ENCODE results near the gene RAD18.

Gene RAD18

DNA sequence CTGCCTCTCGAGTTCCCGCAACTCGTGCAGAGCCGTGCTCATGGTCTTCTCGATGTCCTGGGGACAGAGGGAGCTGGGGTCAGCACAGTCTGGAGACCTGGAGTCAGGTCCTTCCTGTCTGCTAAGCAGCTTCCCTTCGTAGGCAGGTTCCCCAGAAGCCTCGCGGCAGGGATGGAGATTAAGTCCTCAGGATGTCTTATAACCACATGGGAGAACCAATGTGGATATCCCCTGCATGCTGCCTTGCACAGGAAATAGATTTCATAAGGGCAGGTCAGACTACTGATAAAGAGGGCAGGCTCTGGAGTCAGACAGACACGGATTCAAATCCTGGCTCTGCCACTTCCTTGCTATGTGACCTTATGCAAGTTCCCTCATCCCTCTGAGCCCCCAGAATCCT, 22.6 kb upstream of the RAD18 start:
- Histone ChIP-seq H2AFZ (ENCODE audit: insufficient read depth, low read length, poor library complexity) (no peak overlapping the region), H3K18ac (ENCODE audit: low read length) (no peak overlapping the region), H3K79me2 (ENCODE audit: control insufficient read depth, insufficient read depth, low read length, poor library complexity) (peaks cover 5% of the 10 kb centered on the region), H3K4me3 (ENCODE audit: low read depth, low read length) (no peak overlapping the region), H4K91ac (ENCODE audit: low read depth, low read length) (no peak overlapping the region), H3K23ac (ENCODE audit: low read length) (no peak overlapping the region), H3K27ac (ENCODE audit: low read depth, low read length) (no peak overlapping the region), H3K36me3 (ENCODE audit: control insufficient read depth in 1 of 2, insufficient read depth in 2 of 2, low read length in 2 of 2) (no peaks in the 10 kb centered on the region), H3K27me3 (ENCODE audit: insufficient read depth, low read length) (no peaks in the 10 kb centered on the region), H3K9me3 (ENCODE audit: insufficient read depth, low read depth, low read length) (peaks cover 3% of the 10 kb centered on the region), H3K4ac (ENCODE audit: low read depth, low read length) (no peak overlapping the region), H3K79me1 (ENCODE audit: low read length) (peaks cover 24% of the 10 kb centered on the region), H4K12ac (ENCODE audit: low read depth, low read length) (no peak overlapping the region), H2BK5ac (ENCODE audit: low read depth, low read length, poor library complexity) (no peak overlapping the region), H3K4me2 (ENCODE audit: low read length) (no peak overlapping the region), H3K14ac (ENCODE audit: low read length) (no peak overlapping the region), H3K4me1 (ENCODE audit: control insufficient read depth in 1 of 2, insufficient read depth in 2 of 2, low read length in 2 of 2) (peaks cover 11 to 28% of the 10 kb centered on the region in 2 experiments), H2BK120ac (ENCODE audit: insufficient read depth, low read length, poor library complexity) (no peak overlapping the region), H3K9ac (ENCODE audit: low read length) (no peak overlapping the region), H4K8ac (ENCODE audit: low read depth, low read length) (no peak overlapping the region), H2AK5ac (ENCODE audit: low read length) (no peak overlapping the region), H2BK12ac (ENCODE audit: low read length) (peak overlapping the region; percentile 42)
- WGBS (ENCODE audit: extremely low coverage, insufficient coverage, insufficient read length), result no CpG with 5 or more reads among the region's 9 CpGs
- DNase-seq, result no peak

DNA sequence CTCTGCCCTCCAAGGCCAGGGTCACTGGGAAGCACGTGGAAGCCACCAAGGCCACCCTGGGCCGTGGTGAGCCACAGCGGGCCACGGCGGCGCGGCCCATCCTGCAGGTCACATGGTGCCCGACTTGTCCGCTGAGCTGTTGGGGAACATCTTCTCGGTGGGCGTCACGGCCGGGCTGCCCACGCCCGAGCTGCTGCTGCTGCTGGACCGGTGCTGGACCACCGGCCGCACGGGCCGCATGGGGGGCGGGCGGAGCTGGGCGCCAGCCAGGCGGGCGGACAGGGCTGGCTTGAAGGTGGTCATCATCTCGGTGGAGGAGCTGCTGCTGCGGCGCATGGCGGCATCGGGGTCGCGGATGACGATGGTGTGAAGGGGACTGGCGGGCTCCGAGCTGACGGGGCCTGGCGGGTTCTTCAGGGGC, 22.1 kb upstream of the RAD18 start:
- DNase-seq, result no peak
- Histone ChIP-seq H3K4me2 (ENCODE audit: low read length) (no peak overlapping the region), H3K23ac (ENCODE audit: low read length) (no peak overlapping the region), H3K36me3 (ENCODE audit: control insufficient read depth in 1 of 2, insufficient read depth in 2 of 2, low read length in 2 of 2) (no peaks in the 10 kb centered on the region), H3K14ac (ENCODE audit: low read length) (no peak overlapping the region), H3K27me3 (ENCODE audit: insufficient read depth, low read length) (no peaks in the 10 kb centered on the region), H2AFZ (ENCODE audit: insufficient read depth, low read length, poor library complexity) (no peak overlapping the region), H3K9ac (ENCODE audit: low read length) (no peak overlapping the region), H3K27ac (ENCODE audit: low read depth, low read length) (no peak overlapping the region), H3K18ac (ENCODE audit: low read length) (no peak overlapping the region), H4K91ac (ENCODE audit: low read depth, low read length) (no peak overlapping the region), H4K12ac (ENCODE audit: low read depth, low read length) (no peak overlapping the region), H3K9me3 (ENCODE audit: insufficient read depth, low read depth, low read length) (peaks cover 3% of the 10 kb centered on the region), H4K8ac (ENCODE audit: low read depth, low read length) (no peak overlapping the region), H2BK12ac (ENCODE audit: low read length) (peak overlapping the region; percentile 42), H2BK5ac (ENCODE audit: low read depth, low read length, poor library complexity) (no peak overlapping the region), H2AK5ac (ENCODE audit: low read length) (peak overlapping the region; percentile 69), H3K79me2 (ENCODE audit: control insufficient read depth, insufficient read depth, low read length, poor library complexity) (peaks cover 5% of the 10 kb centered on the region), H2BK120ac (ENCODE audit: insufficient read depth, low read length, poor library complexity) (peak overlapping the region; percentile 23), H3K4ac (ENCODE audit: low read depth, low read length) (no peak overlapping the region), H3K79me1 (ENCODE audit: low read length) (peaks cover 21% of the 10 kb centered on the region), H3K4me1 (ENCODE audit: control insufficient read depth in 1 of 2, insufficient read depth in 2 of 2, low read length in 2 of 2) (peaks cover 11 to 25% of the 10 kb centered on the region in 2 experiments), H3K4me3 (ENCODE audit: low read depth, low read length) (no peak overlapping the region)
- no CpG with 5 or more reads among the region's 37 CpGs for WGBS (ENCODE audit: extremely low coverage, insufficient coverage, insufficient read length)

DNA sequence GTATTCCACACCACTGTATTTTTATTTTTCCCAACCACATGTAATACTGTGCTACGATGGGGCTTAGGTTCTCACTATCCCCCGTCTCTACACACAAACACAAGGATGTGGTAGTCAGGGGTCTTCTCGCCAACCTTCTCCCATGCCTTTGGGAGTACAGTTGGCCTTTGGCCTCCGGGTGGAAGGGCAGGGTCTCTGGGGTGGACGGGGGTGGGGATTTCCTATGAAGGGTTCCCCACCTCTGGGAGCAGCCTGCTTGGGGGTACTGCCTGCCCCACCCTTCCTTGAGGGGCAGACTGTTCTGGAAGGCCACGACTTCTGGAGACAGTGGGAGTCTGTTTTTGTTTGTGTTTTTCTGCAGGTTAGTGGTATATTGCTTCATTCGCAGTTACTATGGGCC, 21.3 kb upstream of the RAD18 start:
- H4K8ac ChIP-seq (ENCODE audit: low read depth, low read length), result no peak overlapping the region
- no CpG with 5 or more reads among the region's 7 CpGs for WGBS (ENCODE audit: extremely low coverage, insufficient coverage, insufficient read length)
- no peak for DNase-seq
- peaks cover 2% of the 10 kb centered on the region for H3K79me2 ChIP-seq (ENCODE audit: control insufficient read depth, insufficient read depth, low read length, poor library complexity)
- peak overlapping the region; percentile 59 for H2AK5ac ChIP-seq (ENCODE audit: low read length)
- H4K12ac ChIP-seq (ENCODE audit: low read depth, low read length), result no peak overlapping the region
- no peak overlapping the region for H3K27ac ChIP-seq (ENCODE audit: low read depth, low read length)
- peaks cover 3% of the 10 kb centered on the region for H3K9me3 ChIP-seq (ENCODE audit: insufficient read depth, low read depth, low read length)
- no peak overlapping the region for H3K23ac ChIP-seq (ENCODE audit: low read length)
- no peak overlapping the region for H3K14ac ChIP-seq (ENCODE audit: low read length)
- H3K36me3 ChIP-seq (ENCODE audit: control insufficient read depth in 1 of 2, insufficient read depth in 2 of 2, low read length in 2 of 2), result no peaks in the 10 kb centered on the region
- peaks cover 11 to 20% of the 10 kb centered on the region in 2 experiments for H3K4me1 ChIP-seq (ENCODE audit: control insufficient read depth in 1 of 2, insufficient read depth in 2 of 2, low read length in 2 of 2)
- no peak overlapping the region for H3K4me2 ChIP-seq (ENCODE audit: low read length)
- no peak overlapping the region for H3K18ac ChIP-seq (ENCODE audit: low read length)
- peak overlapping the region; percentile 27 for H2BK12ac ChIP-seq (ENCODE audit: low read length)
- peak overlapping the region; percentile 32 for H4K91ac ChIP-seq (ENCODE audit: low read depth, low read length)
- H3K79me1 ChIP-seq (ENCODE audit: low read length), result peaks cover 14% of the 10 kb centered on the region
- no peak overlapping the region for H2AFZ ChIP-seq (ENCODE audit: insufficient read depth, low read length, poor library complexity)
- H3K4ac ChIP-seq (ENCODE audit: low read depth, low read length), result no peak overlapping the region
- no peak overlapping the region for H2BK5ac ChIP-seq (ENCODE audit: low read depth, low read length, poor library complexity)
- H3K9ac ChIP-seq (ENCODE audit: low read length), result no peak overlapping the region
- no peak overlapping the region for H2BK120ac ChIP-seq (ENCODE audit: insufficient read depth, low read length, poor library complexity)
- H3K4me3 ChIP-seq (ENCODE audit: low read depth, low read length), result no peak overlapping the region
- H3K27me3 ChIP-seq (ENCODE audit: insufficient read depth, low read length), result no peaks in the 10 kb centered on the region

DNA sequence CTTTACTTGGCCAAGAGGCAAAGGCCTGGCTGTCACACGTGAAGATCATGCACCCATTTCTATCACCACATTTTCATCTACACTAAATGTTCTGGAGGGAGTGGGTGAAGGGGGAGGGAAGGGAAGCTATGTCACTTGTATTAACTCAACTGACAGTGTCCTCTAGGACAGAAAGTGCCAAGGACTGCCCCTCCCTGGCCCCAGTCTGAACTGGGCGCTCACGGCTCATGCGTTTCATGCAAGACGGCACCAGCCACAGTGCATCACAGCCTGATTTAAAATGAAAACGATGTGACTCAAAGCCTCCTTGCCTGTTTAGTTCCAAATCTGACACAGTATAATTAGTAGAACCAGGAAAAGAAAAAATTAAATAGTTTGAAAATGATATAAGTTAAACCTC, 20.8 kb upstream of the RAD18 start:
- H2AK5ac ChIP-seq (ENCODE audit: low read length), result no peak overlapping the region
- no peak overlapping the region for H2AFZ ChIP-seq (ENCODE audit: insufficient read depth, low read length, poor library complexity)
- H3K23ac ChIP-seq (ENCODE audit: low read length), result no peak overlapping the region
- peaks cover 3% of the 10 kb centered on the region for H3K9me3 ChIP-seq (ENCODE audit: insufficient read depth, low read depth, low read length)
- H3K36me3 ChIP-seq (ENCODE audit: control insufficient read depth in 1 of 2, insufficient read depth in 2 of 2, low read length in 2 of 2), result no peaks in the 10 kb centered on the region
- no peak overlapping the region for H3K14ac ChIP-seq (ENCODE audit: low read length)
- H3K18ac ChIP-seq (ENCODE audit: low read length), result no peak overlapping the region
- H2BK120ac ChIP-seq (ENCODE audit: insufficient read depth, low read length, poor library complexity), result no peak overlapping the region
- peaks cover 12% of the 10 kb centered on the region for H3K79me1 ChIP-seq (ENCODE audit: low read length)
- H3K4ac ChIP-seq (ENCODE audit: low read depth, low read length), result no peak overlapping the region
- no peak overlapping the region for H4K91ac ChIP-seq (ENCODE audit: low read depth, low read length)
- WGBS (ENCODE audit: extremely low coverage, insufficient coverage, insufficient read length), result no CpG with 5 or more reads among the region's 6 CpGs
- H4K8ac ChIP-seq (ENCODE audit: low read depth, low read length), result no peak overlapping the region
- no peak overlapping the region for H2BK5ac ChIP-seq (ENCODE audit: low read depth, low read length, poor library complexity)
- DNase-seq, result no peak
- H3K4me2 ChIP-seq (ENCODE audit: low read length), result no peak overlapping the region
- no peak overlapping the region for H3K9ac ChIP-seq (ENCODE audit: low read length)
- H4K12ac ChIP-seq (ENCODE audit: low read depth, low read length), result no peak overlapping the region
- peaks cover under 1% of the 10 kb centered on the region for H3K79me2 ChIP-seq (ENCODE audit: control insufficient read depth, insufficient read depth, low read length, poor library complexity)
- H3K27me3 ChIP-seq (ENCODE audit: insufficient read depth, low read length), result no peaks in the 10 kb centered on the region
- no peak overlapping the region for H3K27ac ChIP-seq (ENCODE audit: low read depth, low read length)
- no peak overlapping the region for H3K4me3 ChIP-seq (ENCODE audit: low read depth, low read length)
- no peak overlapping the region for H2BK12ac ChIP-seq (ENCODE audit: low read length)
- peaks cover 8 to 17% of the 10 kb centered on the region in 2 experiments for H3K4me1 ChIP-seq (ENCODE audit: control insufficient read depth in 1 of 2, insufficient read depth in 2 of 2, low read length in 2 of 2)
